OCI-M1 (cell line): ENCODE data around the gene GIPR.
"Not testable (repeated sequence)": the region's sequence is repeated elsewhere in the genome, so short reads cannot be mapped to it uniquely, and the experiment has no call there.

Experiments used
- DNase-seq: peaks from one replicate; lab custom pipeline; 2025; lab: John Stamatoyannopoulos, UW

GIPR gene

DNA sequence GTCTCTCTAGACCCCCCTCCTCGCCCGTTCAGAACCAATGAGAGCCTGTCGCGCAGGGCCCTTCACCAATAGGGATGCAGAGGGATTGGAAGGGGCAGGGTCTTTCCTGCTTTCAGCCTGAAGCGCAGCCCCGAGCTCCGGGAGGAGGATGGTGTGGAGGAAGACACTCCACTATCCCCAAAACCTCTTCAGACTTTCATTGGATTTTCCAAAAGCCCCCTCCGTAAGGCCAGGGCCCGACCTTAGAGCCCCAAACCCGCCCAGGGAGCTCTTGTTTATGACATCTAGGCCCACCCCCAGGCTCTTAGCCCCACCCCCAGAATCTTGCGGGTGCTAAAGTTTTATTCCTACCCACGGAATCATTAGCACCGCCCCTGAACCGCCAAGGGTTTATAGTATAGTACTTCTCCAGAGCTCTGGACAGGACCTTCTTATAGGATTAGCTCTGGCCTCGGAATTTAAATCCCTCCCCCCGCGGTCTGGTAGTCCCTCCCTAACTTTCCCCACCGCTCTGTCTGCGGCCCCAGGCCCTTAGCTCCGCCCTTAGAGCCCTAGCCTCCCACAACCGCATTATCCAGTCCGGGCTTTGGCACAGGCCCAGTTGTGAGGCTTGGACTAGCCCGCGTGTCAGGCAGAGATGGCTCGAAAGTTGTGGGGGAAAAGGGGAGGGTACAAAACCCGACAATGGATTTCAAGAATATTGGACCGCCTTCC lies 22.2 kb upstream of the GIPR start:
- peak; percentile 99 for DNase-seq

DNA sequence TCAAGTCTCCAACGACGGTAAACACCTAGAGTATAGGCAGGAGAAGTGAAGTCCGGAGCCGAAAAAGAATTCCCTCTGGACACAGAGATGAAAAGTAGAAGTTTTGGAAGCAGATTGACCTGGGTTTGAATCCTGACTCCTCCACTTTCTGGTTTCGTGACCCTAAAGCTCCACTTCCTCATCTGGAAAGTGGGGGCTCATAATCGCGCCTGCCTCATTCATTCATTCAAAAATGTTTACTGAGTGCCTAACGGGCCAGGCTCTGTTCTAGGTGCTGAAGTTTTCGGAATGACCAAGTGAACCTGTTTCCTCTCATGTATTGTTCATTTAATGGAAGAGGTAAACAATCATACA lies 21.7 kb upstream of the GIPR start:
- DNase-seq, result no peak

DNA sequence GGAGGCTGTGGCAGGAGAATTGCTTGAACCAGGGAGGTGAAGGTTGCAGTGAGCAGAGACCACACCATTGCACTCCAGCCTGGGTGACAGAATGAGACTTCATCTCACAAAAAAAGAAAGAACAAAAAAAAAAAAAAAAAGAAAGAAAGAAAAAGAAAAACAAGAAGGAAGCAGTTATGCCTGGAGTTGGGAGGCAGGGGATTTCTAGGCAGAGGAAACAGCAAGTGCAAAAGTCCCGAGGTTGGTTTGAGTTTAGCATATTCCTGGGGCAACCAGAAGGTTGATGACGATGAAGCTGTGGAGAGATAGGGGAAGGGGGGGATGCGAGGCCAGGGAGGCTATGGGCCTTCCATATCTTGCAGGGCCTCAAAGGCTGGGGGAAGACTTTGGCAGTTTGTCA lies 17.3 kb upstream of the GIPR start:
- peak; percentile 74 for DNase-seq

DNA sequence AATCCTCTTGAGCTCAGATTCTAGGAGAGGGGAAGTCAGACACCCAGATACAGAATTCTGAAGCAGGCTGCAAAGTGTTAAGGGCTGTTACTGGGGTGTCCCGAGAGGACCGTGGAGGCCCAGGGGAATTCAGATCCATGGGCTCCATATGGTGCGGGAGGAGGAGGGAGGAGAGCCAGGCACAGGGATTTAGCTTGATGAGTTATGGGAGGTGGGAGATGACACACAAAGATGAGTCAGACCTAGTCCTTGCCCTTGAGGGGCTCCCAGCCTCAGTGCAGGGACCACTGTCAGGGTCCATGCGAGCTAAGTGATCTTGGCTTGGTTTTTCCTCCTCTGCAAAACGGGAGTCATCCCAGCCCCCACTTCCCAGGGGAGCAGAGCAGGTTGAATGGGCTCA lies 14.4 kb upstream of the GIPR start:
- DNase-seq, result no peak

DNA sequence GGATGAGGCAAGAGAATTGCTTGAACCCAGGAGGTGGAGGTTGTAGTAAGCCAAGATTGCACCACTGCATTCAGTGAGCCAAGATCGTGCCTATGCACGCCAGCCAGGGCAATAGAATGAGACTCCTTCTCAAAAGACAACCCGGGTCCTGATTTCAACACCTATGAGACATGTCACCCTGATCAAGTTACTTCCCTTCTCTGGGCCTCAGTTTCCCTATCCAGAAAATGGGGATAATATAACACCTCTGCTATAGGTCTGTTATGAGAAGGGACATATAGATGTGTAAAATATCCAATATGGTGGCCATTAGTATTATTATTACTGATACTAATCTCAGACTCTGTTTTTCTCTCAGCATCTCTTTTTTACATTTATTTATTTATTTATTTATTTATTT lies 12.9 kb upstream of the GIPR start:
- no peak for DNase-seq

DNA sequence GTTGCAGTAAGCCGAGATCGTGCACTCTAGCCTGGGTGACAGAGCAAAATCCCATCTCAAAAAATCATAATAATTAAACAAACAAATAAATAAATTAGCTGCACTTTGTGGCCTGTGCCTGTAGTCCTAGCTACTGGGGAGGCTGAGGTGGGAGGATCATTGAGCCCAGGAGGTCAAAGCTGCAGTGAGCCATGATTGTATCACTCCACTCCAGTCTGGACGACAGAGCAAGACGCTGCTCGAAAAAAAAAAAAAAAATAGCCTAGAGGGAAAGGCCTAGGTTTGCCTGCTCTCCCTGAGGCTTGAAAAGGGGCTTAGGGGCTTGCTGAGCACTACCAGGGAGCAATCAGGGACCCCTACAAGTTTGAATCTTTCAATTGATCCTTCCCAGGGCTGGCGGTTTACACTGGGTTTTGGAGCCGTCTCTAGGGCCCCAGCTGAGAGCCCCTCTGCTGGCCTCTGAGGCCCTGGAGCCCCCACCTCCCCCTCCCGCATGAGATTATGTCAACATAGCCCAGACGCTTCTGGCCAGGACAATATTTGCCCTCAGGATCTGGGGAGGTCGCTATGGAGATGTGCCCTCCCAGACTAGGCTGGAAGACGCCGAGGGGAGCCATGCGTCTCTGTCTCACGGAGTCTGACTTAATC lies 10.4 kb upstream of the GIPR start:
- no peak for DNase-seq

DNA sequence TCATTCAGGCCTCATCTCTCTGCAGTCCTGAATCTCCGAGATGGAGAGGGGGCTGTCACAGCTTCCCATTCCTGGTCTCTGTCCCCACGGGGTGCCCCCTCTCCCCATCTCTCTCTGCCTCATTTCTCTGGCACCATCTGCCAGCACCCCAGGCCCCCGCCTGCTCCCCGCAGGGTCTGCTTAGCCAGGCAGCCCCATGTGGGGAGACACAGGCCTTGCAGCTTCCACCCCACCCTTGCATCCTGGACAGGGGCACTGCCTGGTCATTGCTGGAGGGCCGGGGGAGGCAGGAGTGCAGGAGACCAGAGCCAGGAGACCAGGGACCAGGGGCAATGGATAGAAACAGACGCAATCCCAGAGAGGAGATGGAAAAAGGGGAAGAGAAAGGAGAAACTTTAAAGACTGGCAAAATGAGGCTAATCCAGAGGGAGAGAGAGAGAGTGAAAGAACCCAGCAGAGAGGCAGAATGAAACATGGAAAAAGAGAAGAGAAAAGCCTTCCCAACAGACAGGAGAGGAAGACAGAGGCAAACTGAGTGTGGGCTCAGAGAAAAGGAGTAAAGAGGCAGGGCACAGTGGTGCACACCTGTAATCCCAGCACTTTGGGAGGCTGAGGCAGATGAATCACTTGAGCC lies 8.8 kb upstream of the GIPR start:
- DNase-seq, result no peak

DNA sequence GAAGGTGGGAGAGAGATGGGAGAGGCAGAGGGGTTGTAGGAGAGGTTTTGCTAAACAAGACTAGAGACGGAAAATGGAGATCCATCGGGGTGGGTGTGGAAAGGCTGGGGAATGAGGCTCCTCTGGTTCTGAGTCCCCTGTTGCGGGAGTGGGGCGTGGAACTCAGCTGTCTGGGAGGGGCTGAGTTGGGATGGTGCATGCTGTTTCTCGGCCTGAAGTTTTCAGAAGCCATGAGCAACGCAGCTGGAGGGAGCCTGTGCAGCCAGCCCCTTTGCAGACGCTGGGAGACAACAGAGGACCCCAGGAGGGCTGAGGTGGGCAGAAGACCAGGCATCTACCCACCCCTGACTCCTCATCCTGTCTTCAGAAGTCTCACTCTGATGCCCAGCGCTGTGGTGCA lies 7.4 kb upstream of the GIPR start:
- no peak for DNase-seq

DNA sequence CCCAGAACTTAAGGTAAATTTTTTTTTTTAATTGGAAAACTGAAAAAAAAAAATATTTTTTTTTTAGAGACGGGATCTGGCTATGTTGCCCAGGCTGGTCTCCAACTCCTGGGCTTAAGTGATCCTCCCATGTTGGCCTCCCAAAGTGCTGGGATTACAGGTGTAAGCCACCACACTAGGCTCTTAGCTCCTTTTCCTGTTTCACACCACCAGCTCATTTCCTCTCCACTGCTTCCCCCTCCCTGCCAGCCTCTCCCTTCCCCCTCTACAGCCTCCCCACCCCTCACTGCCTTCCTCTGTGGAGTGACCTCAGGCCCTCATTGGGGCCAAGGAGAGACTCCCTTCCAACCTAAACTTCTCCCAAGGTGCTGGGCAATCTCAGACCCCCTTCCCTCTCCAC lies 4.2 kb upstream of the GIPR start:
- DNase-seq, result no peak

DNA sequence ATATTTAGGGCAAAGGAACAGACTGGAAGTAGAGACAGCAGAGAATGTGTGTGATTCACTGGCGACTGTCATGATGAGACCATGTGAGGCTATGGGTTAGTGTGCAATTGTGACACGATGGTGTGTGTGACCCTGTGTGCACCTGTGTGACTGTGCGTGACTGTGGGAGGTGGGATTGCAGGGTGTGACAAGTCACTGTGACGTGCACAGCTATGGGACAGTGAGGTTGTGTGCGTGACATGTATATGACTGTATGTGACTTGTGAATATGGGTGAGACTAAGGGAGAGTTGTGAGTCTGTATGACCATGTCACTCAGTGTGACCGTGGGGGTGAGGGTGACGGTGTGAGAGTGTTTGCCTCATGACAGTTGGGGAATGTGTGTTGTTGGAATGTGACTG lies 3.4 kb upstream of the GIPR start:
- DNase-seq, result no peak

DNA sequence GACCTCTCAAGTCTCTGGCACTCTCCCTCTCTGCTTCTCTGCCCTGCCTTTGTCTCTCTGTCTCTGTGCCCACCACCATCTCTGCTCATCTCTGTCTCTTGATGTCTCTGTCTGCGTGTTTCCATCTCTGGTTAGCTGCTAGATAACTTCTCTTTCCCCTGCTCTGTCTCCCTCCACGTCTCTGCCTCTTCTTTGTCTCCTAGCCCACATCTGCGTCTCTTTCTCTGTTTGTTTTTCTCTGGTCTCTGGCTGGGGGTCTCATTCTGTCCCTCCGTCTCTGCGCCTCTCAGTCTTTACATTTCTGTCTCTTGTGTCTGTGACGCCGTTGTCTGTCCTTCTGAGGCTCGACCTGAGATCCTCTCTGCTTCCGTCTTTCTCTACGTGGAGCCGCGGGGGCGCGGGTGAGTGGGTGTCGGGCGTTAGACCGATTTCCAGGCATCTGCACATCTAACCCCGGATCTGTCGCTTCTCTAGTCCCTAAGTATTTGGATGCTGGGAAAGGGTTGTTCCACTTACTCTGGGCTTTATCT lies 386 bp downstream of the GIPR start:
- DNase-seq, result no peak

DNA sequence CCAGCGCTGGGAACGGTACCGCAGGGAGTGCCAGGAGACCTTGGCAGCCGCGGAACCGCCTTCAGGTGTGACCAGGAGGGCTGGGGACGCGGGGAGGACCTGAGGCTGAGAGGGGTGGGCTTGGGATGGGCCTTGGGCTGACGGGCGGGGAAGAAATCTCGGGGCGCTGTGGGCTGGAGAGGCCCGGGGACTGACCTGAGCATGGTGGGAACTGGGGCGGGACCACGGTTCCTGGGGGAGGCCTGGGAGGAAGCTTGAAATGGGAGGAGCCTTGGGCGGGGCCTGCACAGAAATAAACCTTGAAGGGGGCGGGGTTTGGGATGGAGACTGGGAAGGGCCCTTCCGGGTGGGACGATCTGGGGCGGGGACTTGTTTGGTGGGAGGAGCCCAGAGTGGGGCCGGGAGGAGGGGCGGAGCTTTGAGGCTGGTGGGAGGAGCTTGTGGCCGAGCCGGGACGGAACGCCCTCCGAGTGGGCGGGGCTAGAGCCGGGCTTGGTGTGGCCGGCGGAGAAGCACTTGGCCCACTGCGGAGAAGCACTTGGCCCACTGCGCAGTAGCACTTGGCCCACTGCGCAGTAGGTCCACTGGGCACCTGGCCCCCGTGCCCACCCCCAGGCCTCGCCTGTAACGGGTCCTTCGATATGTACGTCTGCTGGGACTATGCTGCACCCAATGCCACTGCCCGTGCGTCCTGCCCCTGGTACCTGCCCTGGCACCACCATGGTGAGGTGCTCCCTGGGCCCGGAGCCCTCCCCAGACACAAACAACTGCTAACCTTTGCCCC lies 2.8 kb downstream of the GIPR start:
- DNase-seq, result peak; percentile 96

DNA sequence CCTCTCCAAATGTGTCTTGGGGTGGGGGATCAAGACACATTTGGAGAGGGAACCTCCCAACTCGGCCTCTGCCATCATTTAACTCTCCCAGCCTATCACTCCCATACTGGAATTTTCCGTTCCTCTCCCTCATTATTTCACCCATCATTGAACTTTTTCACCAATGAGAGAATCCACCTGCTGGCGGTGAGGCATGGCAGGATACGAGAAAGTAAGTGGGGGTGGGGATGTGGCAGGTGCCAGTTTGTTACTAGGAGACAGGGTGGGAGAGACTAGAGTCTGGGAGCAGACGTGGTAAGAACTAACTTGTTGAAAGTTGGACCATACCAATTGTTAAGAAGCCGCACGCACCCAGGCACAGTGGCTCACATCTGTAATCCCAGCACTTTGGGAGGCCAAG lies 6.9 kb downstream of the GIPR start:
- no peak for DNase-seq

DNA sequence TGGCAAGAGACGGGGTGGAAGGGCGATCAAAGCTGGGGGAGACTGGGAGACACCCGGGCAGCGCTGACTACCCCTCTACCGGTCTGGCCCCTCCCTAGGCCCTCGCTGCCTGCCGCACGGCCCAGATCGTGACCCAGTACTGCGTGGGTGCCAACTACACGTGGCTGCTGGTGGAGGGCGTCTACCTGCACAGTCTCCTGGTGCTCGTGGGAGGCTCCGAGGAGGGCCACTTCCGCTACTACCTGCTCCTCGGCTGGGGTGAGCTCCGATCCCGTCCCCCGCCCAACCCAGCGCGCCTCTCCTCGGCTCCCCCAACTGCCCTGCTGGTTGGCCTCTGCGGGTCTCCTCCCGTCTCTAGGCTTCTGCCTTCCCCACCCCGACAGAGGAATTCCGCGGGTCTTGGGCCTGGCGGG lies 8.8 kb downstream of the GIPR start:
- DNase-seq, result peak; percentile 48

DNA sequence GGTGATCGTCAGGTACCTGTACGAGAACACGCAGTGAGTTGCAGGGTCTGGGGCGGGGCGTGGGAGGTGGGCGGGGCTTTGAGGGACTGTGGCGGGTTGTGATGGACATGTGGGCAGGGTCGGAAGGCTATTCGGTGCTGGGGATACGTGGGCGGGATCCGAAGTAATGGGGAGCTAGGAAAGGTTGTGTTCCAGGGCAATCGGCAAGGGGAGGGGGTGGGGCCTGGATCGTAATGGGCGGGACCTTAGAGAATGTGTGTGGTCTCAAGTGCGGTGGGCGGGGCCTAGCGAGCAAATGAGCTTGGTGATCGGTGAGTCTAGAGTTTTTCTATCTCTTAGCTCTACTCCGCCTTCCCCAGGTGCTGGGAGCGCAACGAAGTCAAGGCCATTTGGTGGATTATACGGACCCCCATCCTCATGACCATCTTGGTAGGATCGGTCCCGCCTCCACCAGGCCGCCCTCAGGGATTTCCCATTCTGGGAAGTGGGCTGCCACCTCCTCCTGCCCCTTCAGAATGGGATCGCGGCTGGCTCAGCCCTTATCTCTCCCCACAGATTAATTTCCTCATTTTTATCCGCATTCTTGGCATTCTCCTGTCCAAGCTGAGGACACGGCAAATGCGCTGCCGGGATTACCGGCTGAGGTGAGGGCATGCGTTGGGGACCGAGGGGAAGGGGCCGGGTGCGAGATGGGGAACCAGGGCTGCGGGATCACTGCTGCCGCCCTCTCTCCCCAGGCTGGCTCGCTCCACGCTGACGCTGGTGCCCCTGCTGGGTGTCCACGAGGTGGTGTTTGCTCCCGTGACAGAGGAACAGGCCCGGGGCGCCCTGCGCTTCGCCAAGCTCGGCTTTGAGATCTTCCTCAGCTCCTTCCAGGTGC lies 9.6 kb downstream of the GIPR start:
- DNase-seq, result peak; percentile 95

DNA sequence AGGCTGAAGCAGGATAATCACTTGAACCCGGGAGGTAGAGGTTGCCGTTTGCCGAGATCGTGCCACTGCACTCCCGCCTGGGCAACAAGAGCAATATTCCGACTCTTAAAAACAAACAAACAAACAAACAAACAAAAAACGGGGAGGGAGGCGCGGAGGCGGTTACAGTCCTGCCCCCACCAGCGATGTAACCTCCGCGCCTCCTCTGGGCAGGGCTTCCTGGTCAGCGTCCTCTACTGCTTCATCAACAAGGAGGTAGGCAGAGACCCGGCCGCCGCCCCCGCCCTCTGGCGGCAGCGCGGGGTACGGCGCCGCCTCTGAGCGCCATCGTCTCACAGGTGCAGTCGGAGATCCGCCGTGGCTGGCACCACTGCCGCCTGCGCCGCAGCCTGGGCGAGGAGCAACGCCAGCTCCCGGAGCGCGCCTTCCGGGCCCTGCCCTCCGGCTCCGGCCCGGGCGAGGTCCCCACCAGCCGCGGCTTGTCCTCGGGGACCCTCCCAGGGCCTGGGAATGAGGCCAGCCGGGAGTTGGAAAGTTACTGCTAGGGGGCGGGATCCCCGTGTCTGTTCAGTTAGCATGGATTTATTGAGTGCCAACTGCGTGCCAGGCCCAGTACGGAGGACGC lies 13.5 kb downstream of the GIPR start:
- DNase-seq, result peak; percentile 94

DNA sequence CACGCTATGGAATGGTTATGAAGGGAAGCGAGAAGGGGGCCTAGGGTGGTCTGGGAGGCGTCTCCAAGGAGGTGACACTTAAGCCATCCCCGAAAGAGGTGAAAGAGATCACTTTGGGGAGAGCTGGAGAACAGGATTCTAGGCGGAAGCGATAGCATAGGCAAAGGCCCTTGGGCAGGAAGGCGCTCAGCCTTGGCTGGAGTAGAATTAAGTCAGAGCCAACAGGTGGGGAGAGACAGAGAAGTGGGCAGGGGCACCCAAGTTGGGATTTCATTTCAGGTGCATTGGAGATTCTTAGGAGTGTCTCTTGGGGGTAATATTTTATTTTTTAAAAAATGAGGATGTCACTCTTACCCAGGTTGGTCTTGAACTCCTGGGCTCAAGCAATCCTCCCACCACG lies 14.1 kb downstream of the GIPR start:
- DNase-seq, result no peak

DNA sequence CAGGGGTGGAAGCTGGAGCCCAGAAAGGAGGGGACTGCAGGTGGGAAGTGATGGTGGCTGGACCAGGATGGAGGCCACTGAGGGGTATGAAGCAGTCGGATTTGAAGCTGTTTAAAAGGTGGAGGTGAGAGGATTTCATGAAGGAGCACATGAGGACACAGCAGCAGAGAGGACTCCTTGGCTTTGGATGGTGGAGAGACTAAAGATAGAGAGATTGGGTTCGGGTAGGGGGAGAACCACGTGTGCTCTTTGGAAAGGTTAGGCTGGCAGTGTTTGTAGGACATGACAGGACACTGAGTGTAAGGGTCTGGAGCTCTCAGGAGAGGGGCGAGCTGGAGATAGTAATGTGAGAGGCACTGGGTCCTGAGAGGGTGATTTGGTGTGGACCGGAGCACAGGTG lies 14.9 kb downstream of the GIPR start:
- DNase-seq, result no peak

DNA sequence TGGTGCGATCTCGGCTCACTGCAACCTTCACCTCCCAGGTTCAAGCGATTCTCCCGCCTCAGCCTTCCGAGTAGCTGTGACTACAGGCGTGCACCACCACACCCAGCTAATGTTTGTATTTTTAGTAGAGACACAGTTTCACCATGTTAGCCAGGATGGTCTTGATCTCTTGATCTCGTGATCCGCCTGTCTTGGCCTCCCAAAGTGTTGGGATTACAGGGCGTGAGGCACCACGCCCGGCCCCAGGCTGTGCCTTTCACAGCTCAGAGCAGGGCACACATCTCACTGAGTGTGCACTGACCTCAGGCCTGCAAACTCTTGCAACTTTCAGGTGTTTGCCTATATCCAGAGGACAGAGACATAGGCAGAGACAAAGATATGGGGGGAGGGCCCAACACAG lies 17.0 kb downstream of the GIPR start:
- DNase-seq, result not testable (repeated sequence)

DNA sequence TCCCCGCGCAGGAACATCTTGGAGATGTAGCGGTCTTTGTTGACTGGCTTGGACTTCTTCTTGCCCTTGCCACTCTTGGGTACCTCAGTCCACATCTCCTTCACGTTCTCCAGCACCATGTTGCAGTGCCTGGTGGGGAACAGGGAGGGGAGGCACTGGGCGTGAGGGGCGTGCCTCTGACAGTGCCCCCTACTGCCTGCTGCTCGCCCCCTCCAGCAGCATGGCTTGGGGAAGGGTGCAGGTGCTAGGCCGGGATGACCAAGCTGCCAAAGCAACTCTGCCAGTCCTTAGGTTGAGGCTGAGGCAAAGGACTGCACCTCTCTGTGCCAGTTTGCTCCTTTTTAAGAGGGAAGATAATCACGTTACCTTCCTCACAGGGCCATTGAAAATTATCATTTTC lies 19.6 kb downstream of the GIPR start:
- no peak for DNase-seq

DNA sequence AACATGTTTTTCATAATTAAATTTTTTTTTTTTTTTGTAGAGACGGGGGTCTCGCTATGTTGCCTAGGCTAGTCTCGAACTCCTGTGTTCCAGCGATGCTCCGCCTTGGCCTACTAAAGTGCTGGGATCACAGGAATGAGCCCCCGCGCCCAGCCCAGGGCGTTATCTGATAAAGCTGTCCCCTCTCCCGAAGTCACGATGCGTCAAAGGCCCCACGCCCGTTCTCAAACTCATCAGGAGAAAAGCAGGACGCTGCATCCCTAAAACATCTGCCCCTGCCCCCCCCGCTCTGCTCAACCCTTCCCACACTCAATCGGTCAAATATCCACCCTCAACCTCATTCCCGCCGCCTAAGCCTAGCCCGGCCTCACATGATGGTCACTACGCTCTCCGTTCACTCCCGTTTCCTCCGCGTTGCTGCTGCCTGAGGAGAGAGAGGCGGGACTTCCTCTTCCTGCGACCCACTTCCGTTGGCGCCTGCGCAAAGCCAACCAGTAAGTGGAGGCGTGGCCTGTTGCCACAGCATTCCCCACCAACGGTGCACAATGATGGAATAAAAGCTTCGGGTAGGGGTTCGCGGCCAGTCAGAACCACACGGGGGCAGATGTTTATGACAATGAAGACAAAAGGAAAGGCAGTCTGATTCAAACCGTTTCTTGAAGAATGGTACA lies 23.6 kb downstream of the GIPR start, which contains the start of gene SNRPD2:
Gene SNRPD2 (minus strand): TSS at position 438 of the 671 bp plus-strand sequence. CDS start 65 bp downstream, at position 373.
- peak; percentile 99 for DNase-seq
